Measurements from ENCODE around the gene NWD2.
"Not testable (repeated sequence)": the region's sequence is repeated elsewhere in the genome, so short reads cannot be mapped to it uniquely, and the experiment has no call there.

Gene NWD2

GRCh38 chr4:37473807-37474206 is 229.3 kb downstream of the NWD2 start:
- DNase-seq = no peak

- DNase-seq = no peak
Observed at GRCh38 chr4:37475087-37475486, 230.5 kb downstream of the NWD2 start.

- DNase-seq = no peak
Observed at GRCh38 chr4:37475776-37476175, 231.2 kb downstream of the NWD2 start.

- DNase-seq = no peak
Observed at GRCh38 chr4:37476256-37476655, 231.7 kb downstream of the NWD2 start.

- DNase-seq = no peak
Observed at GRCh38 chr4:37476691-37477090, 232.1 kb downstream of the NWD2 start.

- no peak for DNase-seq
Observed at GRCh38 chr4:37477126-37477525, 232.6 kb downstream of the NWD2 start.

GRCh38 chr4:37478151-37478550 is 233.6 kb downstream of the NWD2 start:
- DNase-seq = no peak

GRCh38 chr4:37480509-37480908 is 236.0 kb downstream of the NWD2 start:
- DNase-seq = no peak

GRCh38 chr4:37481547-37482122 is 237.1 kb downstream of the NWD2 start:
- DNase-seq = no peak

GRCh38 chr4:37482236-37482913 is 237.8 kb downstream of the NWD2 start:
- DNase-seq = no peak

GRCh38 chr4:37483610-37484009 is 239.1 kb downstream of the NWD2 start:
- no peak for DNase-seq

- DNase-seq = no peak
Observed at GRCh38 chr4:37486166-37486565, 241.6 kb downstream of the NWD2 start.

- DNase-seq = no peak
Observed at GRCh38 chr4:37487668-37488067, 243.1 kb downstream of the NWD2 start.

- DNase-seq = no peak
Observed at GRCh38 chr4:37489697-37490096, 245.2 kb downstream of the NWD2 start.

GRCh38 chr4:37490391-37491347 is 246.1 kb downstream of the NWD2 start:
- DNase-seq = no peak

- not testable (repeated sequence) for DNase-seq
Observed at GRCh38 chr4:37495353-37495752, 250.8 kb downstream of the NWD2 start.

All from CD4-positive, alpha-beta T cell treated with Interleukin-4 for 1 hour (primary cell).